LNCAP (cell line): ENCODE measurements around the gene IFNL2.

Source experiments
- TF ChIP-seq, protein P1 (sequence below): fragments of 450-650 bp; IDR thresholded peaks from 2 replicates; pipeline ENCODE4 v1.5.1; 2017; ENCODE audit warnings: mild to moderate bottlenecking

IFNL2 gene

DNA sequence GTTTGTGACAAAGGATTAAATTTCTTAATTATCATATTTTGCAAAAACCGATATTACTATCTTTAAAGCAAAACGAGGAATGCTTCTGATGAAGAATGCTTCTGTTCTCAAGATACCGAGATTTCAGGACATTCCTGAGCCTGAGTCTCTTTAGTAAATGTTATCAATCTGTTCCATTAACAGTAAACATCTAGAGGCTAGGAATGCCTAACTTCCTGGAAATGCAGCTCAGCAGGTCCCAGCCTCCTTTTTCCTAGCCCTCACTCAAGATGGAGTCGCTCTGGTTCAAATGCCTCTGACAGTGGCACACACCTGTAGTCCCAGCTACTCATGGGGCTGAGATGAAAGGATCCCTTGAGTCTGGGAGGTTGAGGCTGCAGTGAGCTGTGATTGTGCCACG lies 17.1 kb upstream of the IFNL2 start:
- TF ChIP-seq, protein P1, sequence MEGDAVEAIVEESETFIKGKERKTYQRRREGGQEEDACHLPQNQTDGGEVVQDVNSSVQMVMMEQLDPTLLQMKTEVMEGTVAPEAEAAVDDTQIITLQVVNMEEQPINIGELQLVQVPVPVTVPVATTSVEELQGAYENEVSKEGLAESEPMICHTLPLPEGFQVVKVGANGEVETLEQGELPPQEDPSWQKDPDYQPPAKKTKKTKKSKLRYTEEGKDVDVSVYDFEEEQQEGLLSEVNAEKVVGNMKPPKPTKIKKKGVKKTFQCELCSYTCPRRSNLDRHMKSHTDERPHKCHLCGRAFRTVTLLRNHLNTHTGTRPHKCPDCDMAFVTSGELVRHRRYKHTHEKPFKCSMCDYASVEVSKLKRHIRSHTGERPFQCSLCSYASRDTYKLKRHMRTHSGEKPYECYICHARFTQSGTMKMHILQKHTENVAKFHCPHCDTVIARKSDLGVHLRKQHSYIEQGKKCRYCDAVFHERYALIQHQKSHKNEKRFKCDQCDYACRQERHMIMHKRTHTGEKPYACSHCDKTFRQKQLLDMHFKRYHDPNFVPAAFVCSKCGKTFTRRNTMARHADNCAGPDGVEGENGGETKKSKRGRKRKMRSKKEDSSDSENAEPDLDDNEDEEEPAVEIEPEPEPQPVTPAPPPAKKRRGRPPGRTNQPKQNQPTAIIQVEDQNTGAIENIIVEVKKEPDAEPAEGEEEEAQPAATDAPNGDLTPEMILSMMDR = no peak

GRCh38 chr19:39251846-39252245 lies 16.4 kb upstream of the IFNL2 start:
- TF ChIP-seq, protein P1 = no peak

DNA sequence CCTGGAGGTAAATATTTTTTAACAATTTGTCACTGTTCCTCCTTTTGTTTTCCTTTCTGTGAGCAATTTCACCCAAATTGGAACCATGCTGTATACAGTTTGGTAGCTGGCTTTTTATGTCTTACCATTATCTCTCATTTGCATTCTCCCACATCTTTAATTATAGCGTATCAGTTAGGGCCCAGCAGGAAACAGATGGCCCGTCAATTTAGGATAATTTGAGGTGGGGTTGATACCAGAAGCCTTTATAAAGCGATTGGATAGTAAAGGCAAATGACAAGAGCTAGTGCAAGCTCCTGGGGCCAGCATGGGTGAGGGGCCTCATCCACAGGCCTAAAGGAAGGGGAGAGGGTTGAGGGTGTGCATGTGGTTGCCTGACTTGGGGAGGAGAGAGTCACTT lies 15.7 kb upstream of the IFNL2 start:
- TF ChIP-seq, protein P1 = no peak

- TF ChIP-seq, protein P1 = no peak
Measured at GRCh38 chr19:39253374-39254149, 14.6 kb upstream of the IFNL2 start.

- TF ChIP-seq, protein P1 = no peak
Measured at GRCh38 chr19:39254531-39255345, 13.5 kb upstream of the IFNL2 start.

DNA sequence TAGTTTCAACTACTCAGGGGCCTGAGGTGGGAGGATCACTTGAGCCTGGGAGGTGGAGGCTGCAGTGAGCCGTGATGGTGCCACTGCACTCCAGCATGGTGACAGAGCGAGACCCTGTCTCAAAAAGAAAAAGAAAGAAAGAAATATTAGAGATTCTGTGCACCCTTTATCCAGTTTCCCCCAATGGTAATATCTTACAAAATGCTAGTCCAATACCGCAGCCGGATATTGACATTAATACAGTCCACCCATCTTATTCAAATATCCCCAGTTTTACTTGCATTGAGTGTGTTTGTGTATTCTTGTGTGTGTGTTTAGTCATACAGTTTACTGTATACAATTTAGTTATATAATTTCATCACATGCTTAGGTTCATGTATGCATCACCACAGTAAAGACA lies 11.0 kb upstream of the IFNL2 start:
- TF ChIP-seq, protein P1 = no peak

GRCh38 chr19:39261704-39262103 lies 6.5 kb upstream of the IFNL2 start:
- TF ChIP-seq, protein P1 = no peak
